HS-5 (cell line): ENCODE results near the gene ACE.

Experiments used
- DNase-seq: peaks from one replicate; pipeline ENCODE4 v3.0.0-alpha.2; 2012; ENCODE audit warnings: low read depth

The ACE gene

GRCh38 chr17:63476854-63477479, at the start of gene ACE:
TSS of gene ACE (plus strand) at chr17:63477061. CDS start at chr17:63477095, 34 bp downstream.
- no peak for DNase-seq

DNA sequence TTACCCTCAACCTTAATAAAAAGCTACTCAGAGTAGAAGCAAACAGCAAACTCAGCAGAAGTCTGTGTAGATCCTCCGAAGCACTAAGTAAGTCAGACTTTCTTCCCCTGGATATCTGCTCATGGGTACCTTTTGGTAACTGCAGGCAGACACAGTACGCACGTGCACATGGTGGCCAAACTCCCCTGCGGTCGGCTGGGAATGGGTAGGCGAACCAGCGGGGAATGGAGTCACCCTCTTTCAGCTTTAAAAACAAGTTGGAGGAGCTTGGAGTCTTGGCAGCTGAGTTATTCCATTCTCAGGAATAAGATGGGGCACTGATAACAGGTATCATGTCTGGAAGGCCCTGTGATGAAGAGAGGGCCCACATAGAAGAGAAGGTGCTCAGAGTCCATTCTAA, 47.1 kb upstream of the ACE start:
- no peak for DNase-seq

DNA sequence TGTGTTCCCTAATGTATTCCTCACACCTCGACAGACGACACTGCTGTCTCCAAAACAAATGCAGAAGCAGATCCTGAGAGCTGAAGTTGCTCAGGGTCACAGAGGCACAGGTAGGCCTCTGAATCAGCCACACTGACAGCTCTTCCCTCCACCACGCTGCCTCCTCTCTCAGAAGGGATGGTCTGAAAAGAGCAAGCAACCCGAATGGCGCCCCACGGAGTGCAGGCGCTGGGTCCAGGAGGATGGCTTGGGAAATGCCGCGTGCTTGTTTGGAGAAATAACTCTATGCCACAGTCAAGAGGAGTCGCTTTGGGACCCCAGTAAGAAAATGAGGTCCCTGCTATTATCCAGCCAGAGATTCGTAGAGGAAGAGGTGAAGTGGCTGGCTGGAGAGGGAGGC, 46.6 kb upstream of the ACE start:
- no peak for DNase-seq

GRCh38 chr17:63431618-63431938, 45.3 kb upstream of the ACE start:
- no peak for DNase-seq

- no peak for DNase-seq
These were observed 44.7 kb upstream of the ACE start for GRCh38 chr17:63431939-63432804.

GRCh38 chr17:63433746-63434591, 42.9 kb upstream of the ACE start:
- peak; percentile 82 for DNase-seq

GRCh38 chr17:63434951-63435571, 41.8 kb upstream of the ACE start:
- no peak for DNase-seq

- no peak for DNase-seq
These were observed 41.0 kb upstream of the ACE start for GRCh38 chr17:63435681-63436522.

- no peak for DNase-seq
These were observed 40.2 kb upstream of the ACE start for GRCh38 chr17:63436523-63437110.

- DNase-seq = no peak
These were observed 39.4 kb upstream of the ACE start for GRCh38 chr17:63437287-63438091.

DNA sequence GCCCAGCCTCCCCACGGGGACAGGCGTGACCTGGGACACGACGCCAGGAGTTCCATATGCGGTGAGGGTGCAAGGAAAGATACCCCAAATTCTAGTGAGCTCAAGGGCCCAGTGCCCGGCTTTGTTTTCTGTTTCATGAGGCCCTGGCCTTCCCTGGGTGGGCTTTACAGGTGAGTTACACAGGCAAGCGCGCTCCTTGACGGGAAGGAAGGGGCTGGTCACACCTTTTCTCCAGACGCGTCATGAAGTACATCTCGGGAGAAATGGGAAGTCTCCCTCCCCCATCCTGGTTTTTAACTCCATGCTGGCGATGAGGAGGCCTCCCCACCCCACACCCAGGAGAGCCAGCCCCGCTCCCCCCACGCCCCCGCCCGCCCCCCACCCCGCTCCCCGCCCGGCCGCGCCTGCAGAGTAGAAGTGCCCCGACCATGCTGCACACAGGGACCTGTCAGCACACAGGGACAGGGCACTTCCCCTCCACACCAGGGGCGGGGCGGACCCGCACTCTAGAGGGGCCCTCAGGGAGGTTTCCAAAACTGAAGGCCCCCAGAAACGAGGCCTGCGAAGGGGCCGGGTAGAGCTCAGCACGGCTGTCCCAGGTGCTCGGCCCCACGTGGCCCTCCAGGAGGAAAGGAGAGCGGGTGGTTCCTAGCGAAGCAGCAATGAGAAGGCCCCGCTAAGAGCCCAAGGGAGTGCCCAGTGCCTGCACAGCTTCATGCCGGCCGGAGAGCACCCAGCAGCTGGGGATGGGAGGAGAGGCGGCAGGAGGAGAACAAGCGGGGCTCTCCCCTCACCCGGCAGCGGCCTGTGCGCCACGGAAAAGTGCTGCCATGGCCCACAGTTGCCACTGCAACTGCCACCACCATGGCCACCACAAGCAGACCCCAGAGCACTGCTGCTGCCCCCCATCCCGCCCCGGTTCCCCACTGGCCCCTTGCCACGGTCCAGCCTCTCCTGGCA, 38.5 kb upstream of the ACE start:
- no peak for DNase-seq

GRCh38 chr17:63439687-63440086, 37.2 kb upstream of the ACE start:
- DNase-seq = no peak

GRCh38 chr17:63440127-63440769, 36.6 kb upstream of the ACE start:
- no peak for DNase-seq

- no peak for DNase-seq
These were observed 36.0 kb upstream of the ACE start for GRCh38 chr17:63440770-63441335.

- no peak for DNase-seq
These were observed 35.2 kb upstream of the ACE start for GRCh38 chr17:63441654-63442053.

DNA sequence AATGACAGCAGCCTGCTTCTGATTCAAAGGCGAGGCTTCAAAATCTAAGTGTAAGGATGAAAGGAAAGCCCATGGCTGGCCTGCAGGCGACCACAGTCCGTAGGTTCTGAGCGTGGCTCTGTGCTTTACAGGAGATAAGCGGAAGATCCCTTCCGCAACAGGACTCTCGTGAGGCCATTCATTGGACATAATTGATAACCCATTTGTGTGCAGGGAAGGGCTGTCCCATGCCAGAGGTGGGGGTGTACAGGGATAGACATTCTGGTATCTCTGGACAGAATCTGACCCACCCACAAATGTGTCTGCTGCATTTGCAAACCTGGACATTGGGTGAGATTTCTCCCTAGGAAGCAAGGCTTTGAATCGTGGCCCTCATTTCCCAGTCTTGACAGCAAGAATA, 34.8 kb upstream of the ACE start:
- no peak for DNase-seq

DNA sequence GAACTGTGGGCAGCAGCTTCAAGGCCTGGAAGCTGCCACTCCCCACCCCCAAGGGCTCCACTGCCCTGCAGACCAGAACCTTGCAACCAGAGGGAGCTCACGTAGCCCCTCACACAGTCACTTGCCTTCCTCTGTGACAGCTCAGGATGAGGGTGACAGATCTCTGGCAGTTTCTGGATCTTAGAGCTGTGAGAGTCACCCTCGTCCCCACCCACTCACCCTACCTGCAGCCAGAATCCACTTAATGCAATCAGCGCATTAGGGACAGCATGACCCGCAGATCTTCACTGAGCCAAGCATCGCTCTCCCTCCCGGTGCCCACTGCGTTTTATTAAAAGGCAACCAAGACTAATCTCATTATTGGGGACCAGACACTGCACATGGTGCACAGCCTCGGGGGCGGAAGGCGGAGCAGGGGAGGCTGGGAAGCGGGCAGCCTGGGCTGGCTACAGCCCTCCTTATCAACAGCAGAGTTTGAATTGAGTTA, 34.3 kb upstream of the ACE start:
- DNase-seq = no peak

- no peak for DNase-seq
These were observed 33.8 kb upstream of the ACE start for GRCh38 chr17:63443053-63443452.
